Measurements from ENCODE around the gene JPH2.
"Not testable (repeated sequence)": the region's sequence is repeated elsewhere in the genome, so short reads cannot be mapped to it uniquely, and the experiment has no call there.

The JPH2 gene

GRCh38 chr20:44187054-44187771 is at the start of gene JPH2:
Gene JPH2, minus strand, starts transcription at chr20:44187188. Its CDS starts 483 bp downstream, at chr20:44186705.
- DNase-seq (ENCODE audit: low read depth): no peak

- no peak for DNase-seq (ENCODE audit: low read depth)
Measured at GRCh38 chr20:44235702-44236101, 48.7 kb upstream of the JPH2 start.

- DNase-seq (ENCODE audit: low read depth): no peak
Measured at GRCh38 chr20:44234566-44235317, 47.8 kb upstream of the JPH2 start.

- no peak for DNase-seq (ENCODE audit: low read depth)
Measured at GRCh38 chr20:44233436-44234016, 46.5 kb upstream of the JPH2 start.

GRCh38 chr20:44232469-44232856 is 45.5 kb upstream of the JPH2 start:
- DNase-seq (ENCODE audit: low read depth): not testable (repeated sequence)

- DNase-seq (ENCODE audit: low read depth): no peak
Measured at GRCh38 chr20:44231713-44232468, 44.9 kb upstream of the JPH2 start.

GRCh38 chr20:44231193-44231592 is 44.2 kb upstream of the JPH2 start:
- DNase-seq (ENCODE audit: low read depth): no peak

GRCh38 chr20:44228465-44229258 is 41.7 kb upstream of the JPH2 start:
- no peak for DNase-seq (ENCODE audit: low read depth)

- DNase-seq (ENCODE audit: low read depth): no peak
Measured at GRCh38 chr20:44224637-44225036, 37.6 kb upstream of the JPH2 start.

GRCh38 chr20:44223721-44224120 is 36.7 kb upstream of the JPH2 start:
- DNase-seq (ENCODE audit: low read depth): no peak

- DNase-seq (ENCODE audit: low read depth): no peak
Measured at GRCh38 chr20:44222633-44223368, 35.8 kb upstream of the JPH2 start.

GRCh38 chr20:44222027-44222426 is 35.0 kb upstream of the JPH2 start:
- no peak for DNase-seq (ENCODE audit: low read depth)

GRCh38 chr20:44221368-44221954 is 34.5 kb upstream of the JPH2 start:
- no peak for DNase-seq (ENCODE audit: low read depth)

- no peak for DNase-seq (ENCODE audit: low read depth)
Measured at GRCh38 chr20:44219791-44220190, 32.8 kb upstream of the JPH2 start.

GRCh38 chr20:44219170-44219730 is 32.3 kb upstream of the JPH2 start:
- DNase-seq (ENCODE audit: low read depth): no peak

GRCh38 chr20:44218446-44218845 is 31.5 kb upstream of the JPH2 start:
- no peak for DNase-seq (ENCODE audit: low read depth)

- peak; percentile 41 for DNase-seq (ENCODE audit: low read depth)
Measured at GRCh38 chr20:44217342-44218092, 30.5 kb upstream of the JPH2 start.

- DNase-seq (ENCODE audit: low read depth): no peak
Measured at GRCh38 chr20:44215125-44215524, 28.1 kb upstream of the JPH2 start.

- DNase-seq (ENCODE audit: low read depth): no peak
Measured at GRCh38 chr20:44212792-44213191, 25.8 kb upstream of the JPH2 start.
